GM12878 (cell line): ENCODE data around the gene SVIL.

Source experiments
- CTCF ChIP-seq, 3 experiments: IDR thresholded peaks in 2 of 3; conservative IDR thresholded peaks in 1 of 3; 2 replicates each; pipeline ENCODE4 v1.5.1; 2011; ENCODE audit warnings: low read depth in 3 of 3, low read length in 3 of 3, mild to moderate bottlenecking in 3 of 3, control low read depth in 2 of 3, moderate library complexity in 2 of 3, inconsistent platforms in 1 of 3, mixed read lengths in 1 of 3; ENCODE audit not compliant: control insufficient read depth in 2 of 3, insufficient read depth in 1 of 3; ENCODE audit errors: extremely low read depth in 1 of 3
- FOXM1 ChIP-seq: IDR thresholded peaks from 2 replicates; pipeline ENCODE4 v1.6.1; 2012; ENCODE audit warnings: low read depth, mild to moderate bottlenecking, inconsistent platforms, low read length, moderate library complexity

GRCh38 chr10:29621161-29621560 lies 13.6 kb downstream of the SVIL start:
- TF ChIP-seq FOXM1 (no peak), CTCF (IDR thresholded peaks at IDR 0.05 in 2 of 3, conservative IDR thresholded peaks at IDR 0.05 in 1 of 3; ENCODE audit: control insufficient read depth in 2 of 3, extremely low read depth in 1 of 3, insufficient read depth in 1 of 3, low read depth in 3 of 3, low read length in 3 of 3) (no peak)
